ENCODE measurements around the gene SCN8A.
A peak's percentile ranks its signal among the peaks of the same experiment; 100 is the strongest.

DNA sequence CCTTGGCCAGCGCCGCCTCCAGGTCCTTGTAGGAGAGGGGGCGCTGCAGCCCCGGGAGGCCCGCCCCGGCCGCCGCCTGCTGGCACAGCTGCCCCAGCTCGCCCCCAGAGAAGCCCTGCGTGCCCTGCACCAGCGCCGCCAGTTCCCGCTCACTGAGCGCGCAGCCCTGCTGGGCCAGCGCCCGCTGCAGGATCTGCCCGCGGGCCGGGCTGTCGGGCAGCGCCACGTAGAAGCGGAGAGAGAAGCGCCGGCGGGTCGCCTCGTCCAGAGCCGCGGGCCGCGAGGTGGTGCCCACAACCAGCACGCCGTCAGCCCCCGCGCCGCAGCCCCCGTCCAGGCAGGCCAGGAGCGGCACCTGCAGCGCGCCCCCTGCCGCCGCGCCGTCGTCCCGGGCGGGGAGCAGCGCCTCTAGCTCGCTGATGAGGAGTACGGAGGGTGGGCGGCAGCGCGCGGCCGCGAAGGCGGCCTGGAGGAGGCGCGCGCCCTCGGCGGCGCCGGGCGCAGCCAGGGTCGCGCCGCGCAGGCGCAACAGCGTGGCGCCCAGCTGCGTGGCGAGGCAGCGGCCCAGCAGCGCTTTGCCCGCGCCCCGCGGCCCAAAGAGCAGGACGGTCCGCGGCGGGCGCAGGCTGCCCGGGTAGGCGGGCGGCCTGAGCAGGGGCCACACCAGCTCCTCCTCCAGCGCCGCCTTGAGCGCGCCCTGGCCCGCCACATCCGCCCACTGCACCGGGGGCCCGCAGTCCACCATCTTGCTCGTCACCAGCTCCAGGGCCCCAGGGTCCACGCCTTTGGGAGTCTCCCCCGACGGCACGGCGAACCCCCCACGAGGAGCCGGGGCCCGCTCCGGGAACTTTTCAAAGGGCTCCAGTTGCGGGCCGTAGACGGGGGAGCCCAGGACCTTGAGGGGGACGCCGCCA, 229.8 kb downstream of the SCN8A start:
- TF ChIP-seq, protein P1, sequence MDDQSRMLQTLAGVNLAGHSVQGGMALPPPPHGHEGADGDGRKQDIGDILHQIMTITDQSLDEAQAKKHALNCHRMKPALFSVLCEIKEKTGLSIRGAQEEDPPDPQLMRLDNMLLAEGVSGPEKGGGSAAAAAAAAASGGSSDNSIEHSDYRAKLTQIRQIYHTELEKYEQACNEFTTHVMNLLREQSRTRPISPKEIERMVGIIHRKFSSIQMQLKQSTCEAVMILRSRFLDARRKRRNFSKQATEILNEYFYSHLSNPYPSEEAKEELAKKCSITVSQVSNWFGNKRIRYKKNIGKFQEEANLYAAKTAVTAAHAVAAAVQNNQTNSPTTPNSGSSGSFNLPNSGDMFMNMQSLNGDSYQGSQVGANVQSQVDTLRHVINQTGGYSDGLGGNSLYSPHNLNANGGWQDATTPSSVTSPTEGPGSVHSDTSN (IDR thresholded peaks at IDR 0.05), result no peak
- TF ChIP-seq, protein P2, sequence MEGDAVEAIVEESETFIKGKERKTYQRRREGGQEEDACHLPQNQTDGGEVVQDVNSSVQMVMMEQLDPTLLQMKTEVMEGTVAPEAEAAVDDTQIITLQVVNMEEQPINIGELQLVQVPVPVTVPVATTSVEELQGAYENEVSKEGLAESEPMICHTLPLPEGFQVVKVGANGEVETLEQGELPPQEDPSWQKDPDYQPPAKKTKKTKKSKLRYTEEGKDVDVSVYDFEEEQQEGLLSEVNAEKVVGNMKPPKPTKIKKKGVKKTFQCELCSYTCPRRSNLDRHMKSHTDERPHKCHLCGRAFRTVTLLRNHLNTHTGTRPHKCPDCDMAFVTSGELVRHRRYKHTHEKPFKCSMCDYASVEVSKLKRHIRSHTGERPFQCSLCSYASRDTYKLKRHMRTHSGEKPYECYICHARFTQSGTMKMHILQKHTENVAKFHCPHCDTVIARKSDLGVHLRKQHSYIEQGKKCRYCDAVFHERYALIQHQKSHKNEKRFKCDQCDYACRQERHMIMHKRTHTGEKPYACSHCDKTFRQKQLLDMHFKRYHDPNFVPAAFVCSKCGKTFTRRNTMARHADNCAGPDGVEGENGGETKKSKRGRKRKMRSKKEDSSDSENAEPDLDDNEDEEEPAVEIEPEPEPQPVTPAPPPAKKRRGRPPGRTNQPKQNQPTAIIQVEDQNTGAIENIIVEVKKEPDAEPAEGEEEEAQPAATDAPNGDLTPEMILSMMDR (IDR thresholded peaks at IDR 0.05), result peak; percentile 88

Data from A549 (cell line).